HFFc6 (cell line): ENCODE results near the gene SCN4A. TPM values are rescaled to one million over a fixed set of nuclear protein-coding genes. Genes with fewer than 3 reads are reported as not detected.

Experiments
- DNase-seq: peaks from one replicate; pipeline ENCODE4 v3.0.0-alpha.2; 2018
- H3K27ac Mint-ChIP-seq: 2 replicates; pipeline ENCODE4 v1.8.0; 2020; ENCODE audit warnings: mild to moderate bottlenecking, mixed read lengths
- H3K27me3 Mint-ChIP-seq: 2 replicates; pipeline ENCODE4 v1.8.0; 2021; ENCODE audit warnings: mild to moderate bottlenecking, moderate library complexity, mixed read lengths; ENCODE audit not compliant: insufficient read depth
- H3K36me3 Mint-ChIP-seq: 2 replicates; pipeline ENCODE4 v1.8.0; 2021; ENCODE audit warnings: low read depth, mixed read lengths
- H3K4me1 Mint-ChIP-seq: 2 replicates; pipeline ENCODE4 v1.8.0; 2020; ENCODE audit warnings: low read depth, mixed read lengths
- H3K4me3 Mint-ChIP-seq: 2 replicates; pipeline ENCODE4 v1.8.0; 2020; ENCODE audit warnings: mild to moderate bottlenecking, moderate library complexity, mixed read lengths
- H3K9me3 Mint-ChIP-seq: 2 replicates; pipeline ENCODE4 v1.8.0; 2020; ENCODE audit warnings: mild to moderate bottlenecking, mixed read lengths
- CTCF ChIP-seq: fragments of 200-600 bp; sonication (generic); IDR thresholded peaks from 2 replicates; pipeline ENCODE4 v1.5.0; 2021; ENCODE audit warnings: antibody characterized with exemption, mild to moderate bottlenecking
- total RNA-seq, 6 experiments: library from RNA; stranded (reverse); fragmentation: NEBNext Ultra II Directional; extraction: Animal tissue kit (Norgen Biotek cat#: 25700); gene quantifications; 2 replicates in 1 of 6; 3 replicates in 5 of 6; pipeline ENCODE4 v1.2.3, GENCODE V29; 2021

SCN4A gene
- total RNA-seq, 6 experiments from 2014 or later = not detected

- Mint-ChIP-seq H3K9me3 (no peaks in the 10 kb centered on the region), H3K27ac (no peak overlapping the region), H3K27me3 (peaks cover 14% of the 10 kb centered on the region), H3K4me3 (no peak overlapping the region), H3K36me3 (no peaks in the 10 kb centered on the region), H3K4me1 (no peaks in the 10 kb centered on the region)
- no peak for TF ChIP-seq CTCF
- no peak for DNase-seq
Observed at GRCh38 chr17:63941162-63941561, 31.6 kb downstream of the SCN4A start.

GRCh38 chr17:63940584-63940983, 32.1 kb downstream of the SCN4A start:
- H3K36me3 Mint-ChIP-seq = no peaks in the 10 kb centered on the region
- no peak overlapping the region for H3K27ac Mint-ChIP-seq
- H3K4me1 Mint-ChIP-seq = no peaks in the 10 kb centered on the region
- H3K9me3 Mint-ChIP-seq = no peaks in the 10 kb centered on the region
- DNase-seq = no peak
- H3K27me3 Mint-ChIP-seq = peaks cover 19% of the 10 kb centered on the region
- no peak for TF ChIP-seq CTCF
- no peak overlapping the region for H3K4me3 Mint-ChIP-seq

GRCh38 chr17:63939884-63940283, 32.8 kb downstream of the SCN4A start:
- Mint-ChIP-seq H3K27ac (no peak overlapping the region), H3K9me3 (no peaks in the 10 kb centered on the region), H3K27me3 (peaks cover 24% of the 10 kb centered on the region), H3K4me1 (no peaks in the 10 kb centered on the region), H3K36me3 (no peaks in the 10 kb centered on the region), H3K4me3 (no peak overlapping the region)
- TF ChIP-seq CTCF = no peak
- no peak for DNase-seq

- no peak for DNase-seq
- Mint-ChIP-seq H3K27me3 (peaks cover 24% of the 10 kb centered on the region), H3K36me3 (no peaks in the 10 kb centered on the region), H3K4me3 (no peak overlapping the region), H3K27ac (no peak overlapping the region), H3K4me1 (no peaks in the 10 kb centered on the region), H3K9me3 (no peaks in the 10 kb centered on the region)
- no peak for TF ChIP-seq CTCF
Observed at GRCh38 chr17:63939401-63939800, 33.3 kb downstream of the SCN4A start.

GRCh38 chr17:63937920-63938319, 34.8 kb downstream of the SCN4A start:
- no peaks in the 10 kb centered on the region for H3K4me1 Mint-ChIP-seq
- no peak for TF ChIP-seq CTCF
- H3K27ac Mint-ChIP-seq = no peak overlapping the region
- no peak overlapping the region for H3K4me3 Mint-ChIP-seq
- H3K36me3 Mint-ChIP-seq = no peaks in the 10 kb centered on the region
- no peak for DNase-seq
- H3K9me3 Mint-ChIP-seq = no peaks in the 10 kb centered on the region
- peaks cover 31% of the 10 kb centered on the region for H3K27me3 Mint-ChIP-seq

- H3K36me3 Mint-ChIP-seq = no peaks in the 10 kb centered on the region
- H3K4me1 Mint-ChIP-seq = no peaks in the 10 kb centered on the region
Observed at GRCh38 chr17:63937319-63937718, 35.4 kb downstream of the SCN4A start.

More at GRCh38 chr17:63937319-63937718, 35.4 kb downstream of the SCN4A start:
- peaks cover 26% of the 10 kb centered on the region for H3K27me3 Mint-ChIP-seq
- H3K9me3 Mint-ChIP-seq = no peaks in the 10 kb centered on the region
- TF ChIP-seq CTCF = no peak
- no peak overlapping the region for H3K27ac Mint-ChIP-seq
- H3K4me3 Mint-ChIP-seq = no peak overlapping the region
- no peak for DNase-seq
